T follicular helper cell (primary cell): ENCODE measurements around the gene CTCFL.

Experiments used
- DNase-seq: peaks from one replicate; pipeline ENCODE4 v3.0.0-alpha.2; 2020; ENCODE audit warnings: low read depth
- total RNA-seq, 2 experiments: gene quantifications; one replicate each; lab custom pipeline; 2026; lab: John Stamatoyannopoulos, UW

The CTCFL gene
- 0 reads per million in 2 experiments for total RNA-seq

DNA sequence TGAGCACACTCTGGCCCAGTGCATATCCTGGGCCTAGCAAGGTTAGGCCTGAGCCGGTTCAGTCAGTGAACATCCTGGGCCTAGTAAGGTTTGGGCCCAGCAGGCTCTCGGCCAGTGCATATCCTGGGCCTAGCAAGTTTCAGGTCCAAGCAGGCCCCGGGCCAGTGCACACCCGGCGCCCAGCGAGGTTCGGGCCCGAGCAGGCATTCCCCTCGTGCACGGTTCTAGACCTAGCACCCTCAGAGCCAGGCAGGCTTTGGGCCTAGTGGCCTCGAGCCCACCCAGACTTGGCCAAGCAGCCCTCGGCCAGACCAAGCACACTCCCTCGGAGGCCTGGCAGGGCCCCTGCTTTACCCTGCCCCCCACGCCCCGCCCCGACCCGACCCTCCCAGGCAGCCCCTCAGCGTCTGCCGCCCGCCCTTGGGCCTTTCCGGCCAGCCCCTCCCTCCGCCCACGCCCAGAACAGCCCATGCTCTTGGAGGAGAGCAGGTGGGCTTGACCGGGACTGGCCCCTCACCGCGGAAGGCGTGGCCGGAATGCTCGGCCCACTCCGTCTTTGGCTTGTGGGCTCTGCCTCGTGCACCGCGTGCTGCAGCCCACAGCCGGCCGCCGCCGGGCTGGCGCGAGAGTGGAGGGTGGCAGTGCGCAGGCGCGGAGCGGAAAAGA is at the start of gene CTCFL:
CTCFL (minus strand) TSS at position 630 of the 666 bp plus-strand sequence. CDS start 935 bp downstream, outside the sequence.
- DNase-seq: no peak

DNA sequence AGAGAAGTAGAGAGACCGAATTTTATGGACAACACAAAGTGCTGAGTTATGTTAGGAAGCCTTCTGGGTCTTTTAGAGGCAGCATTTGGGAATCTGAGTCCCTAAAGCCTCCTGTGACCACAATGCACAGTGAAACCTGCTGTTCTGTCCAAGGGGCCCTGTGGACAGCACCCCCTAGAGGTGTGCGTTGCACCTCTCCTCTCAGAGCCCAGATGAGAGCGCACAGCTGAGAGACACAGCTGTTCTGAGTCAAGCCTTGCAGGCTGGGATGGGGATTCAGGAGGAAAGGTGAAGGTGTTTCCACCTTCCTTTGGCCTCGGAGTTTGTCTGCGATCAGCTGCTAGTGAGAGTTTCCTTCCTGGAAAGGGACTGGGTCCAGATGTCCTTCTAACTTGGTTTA is 49.0 kb upstream of the CTCFL start:
- DNase-seq: no peak

- DNase-seq: no peak
These were observed 48.3 kb upstream of the CTCFL start for GRCh38 chr20:57573242-57573641.

DNA sequence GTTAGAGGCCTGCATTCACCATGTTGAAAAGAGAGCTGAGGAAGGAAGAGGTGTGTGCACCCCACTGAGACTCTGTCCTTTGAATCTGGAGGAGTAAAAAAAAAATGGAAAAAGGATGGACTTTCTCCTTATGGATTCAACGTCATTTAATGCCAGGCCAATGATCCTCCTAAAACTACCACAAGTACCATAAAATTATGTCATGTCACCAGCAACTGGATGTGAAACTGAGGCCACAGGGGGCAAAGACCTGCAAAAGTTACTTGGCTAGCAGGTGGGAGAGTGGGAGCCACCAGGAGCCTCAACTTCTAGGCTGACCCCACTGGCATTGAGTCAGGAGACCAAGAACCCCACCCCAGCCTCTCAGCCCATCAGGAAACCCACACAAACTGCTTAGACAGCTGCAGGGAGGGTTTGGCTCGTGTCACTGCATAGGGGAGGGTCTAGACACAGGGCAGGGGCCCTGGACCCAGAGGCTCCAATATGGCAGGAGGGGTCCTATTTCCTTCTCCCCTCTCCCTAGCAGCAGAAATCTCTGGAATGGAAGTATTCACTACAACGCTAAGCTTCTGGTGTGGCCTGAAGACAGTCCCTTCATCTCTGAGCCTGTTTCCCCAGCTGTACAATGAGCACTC is 47.0 kb upstream of the CTCFL start:
- DNase-seq: no peak

GRCh38 chr20:57570920-57571319 is 46.0 kb upstream of the CTCFL start:
- no peak for DNase-seq

DNA sequence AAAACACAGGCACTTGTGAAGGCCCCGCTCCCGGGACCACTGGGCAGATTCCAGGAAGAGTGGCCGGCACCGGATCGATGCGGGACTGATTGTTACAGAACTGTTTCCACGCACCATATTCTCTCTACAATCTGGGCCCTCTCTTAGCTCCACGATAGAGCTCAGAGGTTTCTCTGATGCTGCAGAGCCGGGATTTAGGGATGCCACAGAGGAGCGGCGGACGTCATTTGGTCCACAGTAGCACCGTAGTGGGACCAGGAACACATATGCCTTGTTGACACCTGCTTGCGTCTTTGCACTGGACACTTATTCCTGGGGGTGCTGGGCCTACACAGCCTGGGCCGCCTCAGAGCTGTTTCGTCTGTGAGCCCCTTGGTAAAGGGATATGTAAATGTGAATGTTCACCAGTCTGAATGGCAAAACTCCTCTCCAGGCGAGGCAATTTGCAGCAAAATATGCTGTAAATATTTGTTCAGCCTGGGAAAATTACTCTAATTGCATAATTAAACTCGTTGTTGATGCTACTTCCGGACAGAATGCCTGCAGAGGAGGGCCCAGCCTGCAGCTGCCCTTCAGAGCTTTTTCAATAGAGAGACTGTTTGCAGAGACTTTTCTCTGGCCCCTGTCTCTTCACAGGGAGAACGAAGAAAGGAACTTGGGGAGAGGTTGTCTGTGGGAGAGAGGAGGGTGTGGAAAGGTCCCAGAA is 45.4 kb upstream of the CTCFL start:
- DNase-seq: no peak

GRCh38 chr20:57568960-57569359 is 44.0 kb upstream of the CTCFL start:
- no peak for DNase-seq

DNA sequence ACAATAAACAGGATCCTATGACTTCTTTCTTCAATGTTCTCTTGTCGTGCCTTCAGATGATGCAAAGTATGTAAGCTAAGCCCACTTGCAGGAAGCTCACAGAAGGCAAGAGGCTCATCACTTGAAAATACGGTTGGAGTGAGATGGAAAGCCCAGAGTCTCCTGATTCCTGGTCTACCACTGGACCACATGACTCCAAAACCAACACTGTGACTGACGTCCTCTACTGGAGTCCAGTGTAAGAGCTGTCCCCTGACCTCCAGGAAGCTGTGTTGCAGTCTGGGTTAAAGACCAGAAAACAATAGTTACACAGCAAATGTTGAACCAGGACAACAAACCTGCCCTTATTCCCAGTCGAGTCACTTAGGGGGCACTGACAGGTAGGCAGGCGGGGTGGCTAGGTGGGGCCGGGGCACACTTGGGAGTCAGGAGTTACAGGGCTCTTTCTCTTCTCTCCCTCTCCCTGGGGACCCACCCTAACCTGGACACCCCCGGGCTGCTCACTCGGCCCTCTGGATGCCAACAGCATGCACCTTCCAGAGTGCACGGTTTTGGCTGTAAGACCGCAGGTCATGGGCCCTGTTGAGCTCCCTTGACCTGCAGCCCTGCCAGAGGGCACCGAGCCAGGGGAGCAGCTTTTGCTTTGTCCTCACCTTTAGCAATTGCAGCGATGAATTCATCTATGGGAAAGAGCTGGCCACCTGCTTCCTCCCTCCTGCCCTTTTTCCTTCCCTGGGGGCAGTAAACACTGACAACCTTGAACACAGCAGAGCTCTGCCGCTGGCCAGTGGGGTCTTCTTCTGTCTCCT is 43.4 kb upstream of the CTCFL start:
- no peak for DNase-seq

- DNase-seq: no peak
These were observed 42.6 kb upstream of the CTCFL start for GRCh38 chr20:57567471-57568079.

DNA sequence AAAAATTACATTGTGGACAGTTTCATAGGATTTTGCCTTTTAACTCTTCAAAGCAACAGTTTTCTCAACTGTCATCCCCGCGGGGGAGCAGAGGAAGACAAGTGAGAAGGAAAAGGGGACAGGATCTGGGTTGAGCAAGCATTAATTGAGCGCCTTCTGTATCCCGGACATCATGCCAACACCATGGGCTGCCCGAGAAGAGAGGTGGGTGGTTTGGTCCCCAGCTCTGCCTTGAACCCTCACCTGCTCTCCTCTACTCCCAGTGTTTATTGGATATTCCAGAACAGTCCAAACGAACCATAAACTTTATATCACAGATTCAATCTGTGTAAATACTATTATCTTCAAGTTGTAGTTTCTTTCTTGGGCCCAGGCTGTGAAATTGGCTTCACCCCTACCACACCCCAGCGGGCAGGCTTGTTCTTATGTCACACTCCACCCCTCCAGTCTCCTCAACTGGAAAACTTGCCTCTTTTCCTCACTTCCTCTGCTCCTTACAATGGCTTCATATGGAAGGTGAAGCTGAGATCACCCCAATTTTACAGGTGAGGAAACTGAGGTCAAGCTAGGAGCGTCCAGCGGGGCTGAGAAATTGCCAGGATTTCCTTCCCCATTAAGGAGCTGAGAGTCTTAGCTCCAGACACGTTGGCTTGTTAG is 42.0 kb upstream of the CTCFL start:
- DNase-seq: no peak

- no peak for DNase-seq
These were observed 41.5 kb upstream of the CTCFL start for GRCh38 chr20:57566399-57566798.

DNA sequence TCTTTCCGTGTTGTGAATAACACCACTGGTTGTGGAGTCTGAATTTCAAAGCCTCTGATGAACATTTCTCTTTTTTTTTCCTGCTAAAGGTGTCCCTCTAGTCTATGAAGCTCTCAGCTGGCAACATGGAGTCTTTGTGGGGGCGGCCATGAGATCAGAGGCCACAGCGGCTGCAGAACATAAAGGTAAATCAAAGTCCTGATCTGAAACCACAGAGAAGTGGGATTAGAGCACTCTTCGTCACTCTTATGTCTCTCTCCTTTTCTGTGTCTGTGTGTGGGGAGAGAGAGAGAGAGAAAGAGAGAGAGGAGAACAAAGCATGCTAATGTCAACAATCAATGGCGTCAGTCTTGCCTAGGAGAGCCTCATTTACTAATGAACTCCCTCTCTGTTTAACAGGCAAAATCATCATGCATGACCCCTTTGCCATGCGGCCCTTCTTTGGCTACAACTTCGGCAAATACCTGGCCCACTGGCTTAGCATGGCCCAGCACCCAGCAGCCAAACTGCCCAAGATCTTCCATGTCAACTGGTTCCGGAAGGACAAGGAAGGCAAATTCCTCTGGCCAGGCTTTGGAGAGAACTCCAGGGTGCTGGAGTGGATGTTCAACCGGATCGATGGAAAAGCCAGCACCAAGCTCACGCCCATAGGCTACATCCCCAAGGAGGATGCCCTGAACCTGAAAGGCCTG is 40.2 kb upstream of the CTCFL start:
- DNase-seq: no peak

- DNase-seq: no peak
These were observed 39.4 kb upstream of the CTCFL start for GRCh38 chr20:57564180-57564802.

- no peak for DNase-seq
These were observed 38.6 kb upstream of the CTCFL start for GRCh38 chr20:57563522-57563921.

DNA sequence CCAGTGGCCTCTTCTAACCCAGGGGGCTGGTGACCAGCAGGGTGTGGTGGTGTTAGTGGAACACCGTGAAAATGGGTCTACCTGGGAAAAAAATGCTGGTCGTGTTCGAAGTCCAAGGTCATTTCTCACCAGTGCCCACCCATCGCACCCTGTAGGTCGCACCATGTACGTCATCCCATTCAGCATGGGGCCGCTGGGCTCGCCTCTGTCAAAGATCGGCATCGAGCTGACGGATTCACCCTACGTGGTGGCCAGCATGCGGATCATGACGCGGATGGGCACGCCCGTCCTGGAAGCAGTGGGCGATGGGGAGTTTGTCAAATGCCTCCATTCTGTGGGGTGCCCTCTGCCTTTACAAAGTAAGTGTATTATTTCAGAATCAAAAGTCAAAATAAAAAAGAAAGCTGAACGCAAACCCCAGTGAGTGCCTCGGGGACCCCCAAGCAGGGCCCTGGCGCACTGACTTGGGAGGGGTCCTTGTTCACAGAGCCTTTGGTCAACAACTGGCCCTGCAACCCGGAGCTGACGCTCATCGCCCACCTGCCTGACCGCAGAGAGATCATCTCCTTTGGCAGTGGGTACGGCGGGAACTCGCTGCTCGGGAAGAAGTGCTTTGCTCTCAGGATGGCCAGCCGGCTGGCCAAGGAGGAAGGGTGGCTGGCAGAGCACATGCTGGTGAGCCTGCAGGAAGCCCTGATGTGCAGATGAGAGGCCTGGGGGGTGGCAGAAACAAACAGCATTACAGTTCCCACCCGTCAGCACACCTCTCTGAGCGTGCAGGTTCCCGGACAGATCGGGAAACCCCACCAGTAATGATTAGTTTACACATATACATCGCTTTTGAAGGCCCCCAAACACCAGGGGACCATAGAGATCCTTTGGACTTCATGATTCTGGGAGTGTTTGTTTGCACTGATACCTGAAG is 37.9 kb upstream of the CTCFL start:
- DNase-seq: no peak

- DNase-seq: no peak
These were observed 36.7 kb upstream of the CTCFL start for GRCh38 chr20:57561356-57562279.

- no peak for DNase-seq
These were observed 35.8 kb upstream of the CTCFL start, which contains the start of gene PCK1 for GRCh38 chr20:57560554-57561355. TSS of gene PCK1 (plus strand) at chr20:57561110. CDS start at chr20:57561412, 302 bp downstream.
